Brain microvascular endothelial cell (primary cell): ENCODE measurements around the gene ZNF628.

Experiments
- DNase-seq: peaks from one replicate; pipeline ENCODE4 v3.0.0-alpha.2; 2020
- H3K27ac ChIP-seq: fragments of 250-450 bp; sonication (Bioruptor Pico); 2 replicates; pipeline ENCODE4 v1.5.1; 2020; ENCODE audit warnings: mild to moderate bottlenecking, moderate library complexity
- H3K27me3 ChIP-seq: fragments of 250-450 bp; sonication (Bioruptor Pico); replicated peaks from 2 replicates; pipeline ENCODE4 v1.5.1; 2020; ENCODE audit warnings: mild to moderate bottlenecking
- H3K36me3 ChIP-seq: fragments of 250-450 bp; sonication (Bioruptor Pico); replicated peaks from 2 replicates; pipeline ENCODE4 v1.5.1; 2020; ENCODE audit warnings: mild to moderate bottlenecking
- H3K4me3 ChIP-seq: 2 replicates; pipeline ENCODE4 v1.5.1; 2011; ENCODE audit warnings: low read depth, mild to moderate bottlenecking, control low read depth, low read length, moderate library complexity
- in situ Hi-C: cut with HindIII; loops from 2 replicates; pipeline ENCODE4 v1.10.0; 2017; ENCODE audit warnings: low sequenced_read_pairs, low pct_ligation_motif_present
- TF ChIP-seq, protein P1 (sequence below): IDR thresholded peaks from 2 replicates; pipeline ENCODE4 v1.5.1; 2011; ENCODE audit warnings: low read depth, mild to moderate bottlenecking, moderate library complexity, low read length, control low read depth, inconsistent platforms; ENCODE audit errors: missing control alignments

The ZNF628 gene

GRCh38 chr19:55452749-55453346 lies 23.6 kb upstream of the ZNF628 start:
- Histone ChIP-seq H3K27me3 (peaks cover 14% of the 10 kb centered on the region), H3K4me3 (peak overlapping the region; percentile 15), H3K27ac (no peak overlapping the region), H3K36me3 (no peaks in the 10 kb centered on the region)
- peak; percentile 75 for DNase-seq
- in situ Hi-C loops: no loop called here
- TF ChIP-seq, protein P1, sequence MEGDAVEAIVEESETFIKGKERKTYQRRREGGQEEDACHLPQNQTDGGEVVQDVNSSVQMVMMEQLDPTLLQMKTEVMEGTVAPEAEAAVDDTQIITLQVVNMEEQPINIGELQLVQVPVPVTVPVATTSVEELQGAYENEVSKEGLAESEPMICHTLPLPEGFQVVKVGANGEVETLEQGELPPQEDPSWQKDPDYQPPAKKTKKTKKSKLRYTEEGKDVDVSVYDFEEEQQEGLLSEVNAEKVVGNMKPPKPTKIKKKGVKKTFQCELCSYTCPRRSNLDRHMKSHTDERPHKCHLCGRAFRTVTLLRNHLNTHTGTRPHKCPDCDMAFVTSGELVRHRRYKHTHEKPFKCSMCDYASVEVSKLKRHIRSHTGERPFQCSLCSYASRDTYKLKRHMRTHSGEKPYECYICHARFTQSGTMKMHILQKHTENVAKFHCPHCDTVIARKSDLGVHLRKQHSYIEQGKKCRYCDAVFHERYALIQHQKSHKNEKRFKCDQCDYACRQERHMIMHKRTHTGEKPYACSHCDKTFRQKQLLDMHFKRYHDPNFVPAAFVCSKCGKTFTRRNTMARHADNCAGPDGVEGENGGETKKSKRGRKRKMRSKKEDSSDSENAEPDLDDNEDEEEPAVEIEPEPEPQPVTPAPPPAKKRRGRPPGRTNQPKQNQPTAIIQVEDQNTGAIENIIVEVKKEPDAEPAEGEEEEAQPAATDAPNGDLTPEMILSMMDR: peak; percentile 5

GRCh38 chr19:55453511-55454260 lies 22.7 kb upstream of the ZNF628 start:
- peaks cover 14% of the 10 kb centered on the region for H3K27me3 ChIP-seq
- no peak overlapping the region for H3K27ac ChIP-seq
- no peaks in the 10 kb centered on the region for H3K36me3 ChIP-seq
- H3K4me3 ChIP-seq: no peak overlapping the region
- TF ChIP-seq, protein P1: no peak
- no peak for DNase-seq
- in situ Hi-C loops: no loop called here

- Histone ChIP-seq H3K4me3 (no peak overlapping the region), H3K27me3 (peaks cover 14% of the 10 kb centered on the region), H3K27ac (no peak overlapping the region), H3K36me3 (no peaks in the 10 kb centered on the region)
- in situ Hi-C loops: no loop called here
- TF ChIP-seq, protein P1: peak; percentile 90
- DNase-seq: no peak
Measured at GRCh38 chr19:55454787-55455243, 21.6 kb upstream of the ZNF628 start.

- no peak overlapping the region for H3K4me3 ChIP-seq
- in situ Hi-C loops: no loop called here
- no peak for DNase-seq
- no peak overlapping the region for H3K27ac ChIP-seq
- TF ChIP-seq, protein P1: no peak
- H3K27me3 ChIP-seq: peaks cover 14% of the 10 kb centered on the region
- no peaks in the 10 kb centered on the region for H3K36me3 ChIP-seq
Measured at GRCh38 chr19:55455576-55456235, 20.7 kb upstream of the ZNF628 start.

- Histone ChIP-seq H3K27ac (no peak overlapping the region), H3K4me3 (no peak overlapping the region), H3K36me3 (no peaks in the 10 kb centered on the region), H3K27me3 (peaks cover 12% of the 10 kb centered on the region)
- TF ChIP-seq, protein P1: no peak
- DNase-seq: no peak
- in situ Hi-C loops: no loop called here
Measured at GRCh38 chr19:55456347-55456746, 20.1 kb upstream of the ZNF628 start.
